COLO829 (cell line): ENCODE measurements around the gene RFX4.
A peak's percentile ranks its signal among the peaks of the same experiment; 100 is the strongest.

Experiments used
- DNase-seq: peaks from one replicate; pipeline ENCODE4 v3.0.0; 2012; ENCODE audit warnings: low spot score

Gene RFX4

GRCh38 chr12:106647793-106648514, 65.2 kb downstream of the RFX4 start:
- no peak for DNase-seq

- peak; percentile 20 for DNase-seq
Observed at GRCh38 chr12:106648736-106649135, 65.9 kb downstream of the RFX4 start.

GRCh38 chr12:106651552-106651951, 68.7 kb downstream of the RFX4 start:
- no peak for DNase-seq

- DNase-seq = no peak
Observed at GRCh38 chr12:106652510-106653015, 69.8 kb downstream of the RFX4 start.

- no peak for DNase-seq
Observed at GRCh38 chr12:106655577-106655976, 72.8 kb downstream of the RFX4 start.

- DNase-seq = no peak
Observed at GRCh38 chr12:106657488-106657887, 74.7 kb downstream of the RFX4 start.

GRCh38 chr12:106663385-106663784, 80.6 kb downstream of the RFX4 start:
- DNase-seq = no peak

GRCh38 chr12:106669216-106669615, 86.4 kb downstream of the RFX4 start:
- DNase-seq = no peak

- no peak for DNase-seq
Observed at GRCh38 chr12:106670131-106670530, 87.3 kb downstream of the RFX4 start.

- no peak for DNase-seq
Observed at GRCh38 chr12:106671840-106672239, 89.0 kb downstream of the RFX4 start.

GRCh38 chr12:106672314-106673025, 89.7 kb downstream of the RFX4 start:
- no peak for DNase-seq

- DNase-seq = no peak
Observed at GRCh38 chr12:106673141-106673540, 90.3 kb downstream of the RFX4 start.

- no peak for DNase-seq
Observed at GRCh38 chr12:106675651-106676435, 93.0 kb downstream of the RFX4 start.

- no peak for DNase-seq
Observed at GRCh38 chr12:106679574-106679973, 96.8 kb downstream of the RFX4 start.

- no peak for DNase-seq
Observed at GRCh38 chr12:106680280-106680679, 97.5 kb downstream of the RFX4 start.

GRCh38 chr12:106681210-106681609, 98.4 kb downstream of the RFX4 start:
- DNase-seq = no peak

- DNase-seq = no peak
Observed at GRCh38 chr12:106682594-106683234, 99.9 kb downstream of the RFX4 start.

- no peak for DNase-seq
Observed at GRCh38 chr12:106684497-106684896, 101.7 kb downstream of the RFX4 start.

- no peak for DNase-seq
Observed at GRCh38 chr12:106685381-106685780, 102.6 kb downstream of the RFX4 start.

- DNase-seq = no peak
Observed at GRCh38 chr12:106687672-106688071, 104.9 kb downstream of the RFX4 start.

- no peak for DNase-seq
Observed at GRCh38 chr12:106690569-106691305, 107.9 kb downstream of the RFX4 start.
